ENCODE data around the gene EMC1.

- TF ChIP-seq, protein P1, sequence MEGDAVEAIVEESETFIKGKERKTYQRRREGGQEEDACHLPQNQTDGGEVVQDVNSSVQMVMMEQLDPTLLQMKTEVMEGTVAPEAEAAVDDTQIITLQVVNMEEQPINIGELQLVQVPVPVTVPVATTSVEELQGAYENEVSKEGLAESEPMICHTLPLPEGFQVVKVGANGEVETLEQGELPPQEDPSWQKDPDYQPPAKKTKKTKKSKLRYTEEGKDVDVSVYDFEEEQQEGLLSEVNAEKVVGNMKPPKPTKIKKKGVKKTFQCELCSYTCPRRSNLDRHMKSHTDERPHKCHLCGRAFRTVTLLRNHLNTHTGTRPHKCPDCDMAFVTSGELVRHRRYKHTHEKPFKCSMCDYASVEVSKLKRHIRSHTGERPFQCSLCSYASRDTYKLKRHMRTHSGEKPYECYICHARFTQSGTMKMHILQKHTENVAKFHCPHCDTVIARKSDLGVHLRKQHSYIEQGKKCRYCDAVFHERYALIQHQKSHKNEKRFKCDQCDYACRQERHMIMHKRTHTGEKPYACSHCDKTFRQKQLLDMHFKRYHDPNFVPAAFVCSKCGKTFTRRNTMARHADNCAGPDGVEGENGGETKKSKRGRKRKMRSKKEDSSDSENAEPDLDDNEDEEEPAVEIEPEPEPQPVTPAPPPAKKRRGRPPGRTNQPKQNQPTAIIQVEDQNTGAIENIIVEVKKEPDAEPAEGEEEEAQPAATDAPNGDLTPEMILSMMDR (IDR thresholded peaks at IDR 0.05; ENCODE audit: poor library complexity, severe bottlenecking): no peak
- TF ChIP-seq REST (IDR thresholded peaks at IDR 0.05; ENCODE audit: borderline replicate concordance) (no peak), EZH2 (IDR thresholded peaks at IDR 0.05; ENCODE audit: borderline replicate concordance, insufficient read depth, low read length, poor library complexity, severe bottlenecking) (no peak), SMC3 (conservative IDR thresholded peaks at IDR 0.05; ENCODE audit: poor library complexity) (no peak), EP300 (conservative IDR thresholded peaks at IDR 0.05; ENCODE audit: poor library complexity, severe bottlenecking) (no peak), POLR2AphosphoS5 (IDR thresholded peaks at IDR 0.05) (no peak), TAF1 (IDR thresholded peaks at IDR 0.05; ENCODE audit: low read depth) (no peak), RAD21 (conservative IDR thresholded peaks at IDR 0.05) (no peak)
These were observed 11.4 kb downstream of the EMC1 start for GRCh38 chr1:19239876-19240275.

Measured in neural cell (in vitro differentiated cells).